NCI-H748 (cell line): ENCODE measurements around the gene SLC22A17.
"Not testable (repeated sequence)": the region's sequence is repeated elsewhere in the genome, so short reads cannot be mapped to it uniquely, and the experiment has no call there.

Source experiments
- DNase-seq: peaks from one replicate; lab custom pipeline; 2025; ENCODE audit not compliant: unreplicated experiment; lab: John Stamatoyannopoulos, UW

The SLC22A17 gene

GRCh38 chr14:23346693-23347405 is 5.8 kb downstream of the SLC22A17 start:
- DNase-seq, result no peak

GRCh38 chr14:23345987-23346692 is 6.5 kb downstream of the SLC22A17 start:
- DNase-seq, result no peak

GRCh38 chr14:23344481-23344880 is 8.2 kb downstream of the SLC22A17 start:
- DNase-seq, result no peak

GRCh38 chr14:23339506-23340268 is 13.0 kb downstream of the SLC22A17 start:
- DNase-seq, result no peak

GRCh38 chr14:23335623-23336022 is 17.1 kb downstream of the SLC22A17 start:
- DNase-seq, result no peak

GRCh38 chr14:23327947-23328744 is 24.5 kb downstream of the SLC22A17 start:
- DNase-seq, result peak; percentile 68

GRCh38 chr14:23326491-23327332 is 26.0 kb downstream of the SLC22A17 start:
- no peak for DNase-seq

GRCh38 chr14:23325746-23326145 is 26.9 kb downstream of the SLC22A17 start:
- DNase-seq, result not testable (repeated sequence)

- no peak for DNase-seq
Measured at GRCh38 chr14:23324993-23325392, 27.7 kb downstream of the SLC22A17 start.

GRCh38 chr14:23324455-23324846 is 28.2 kb downstream of the SLC22A17 start:
- DNase-seq, result no peak

GRCh38 chr14:23323838-23324454 is 28.7 kb downstream of the SLC22A17 start:
- DNase-seq, result no peak

- no peak for DNase-seq
Measured at GRCh38 chr14:23322568-23323517, 29.8 kb downstream of the SLC22A17 start.

GRCh38 chr14:23321572-23322547 is 30.8 kb downstream of the SLC22A17 start:
- DNase-seq, result peak; percentile 61

- peak; percentile 100 for DNase-seq
Measured at GRCh38 chr14:23320584-23321571, 31.8 kb downstream of the SLC22A17 start, which contains the start of gene PABPN1. PABPN1 (plus strand) TSS chr14:23321457; CDS start chr14:23321470, 13 bp downstream.

GRCh38 chr14:23319746-23320583 is 32.7 kb downstream of the SLC22A17 start:
- no peak for DNase-seq
